ENCODE results near the gene TARBP1. TPM values are rescaled to one million over a fixed set of nuclear protein-coding genes. Genes with fewer than 3 reads are reported as not detected.
"Not testable (repeated sequence)": the region's sequence is repeated elsewhere in the genome, so short reads cannot be mapped to it uniquely, and the experiment has no call there.

TARBP1 gene
- total RNA-seq, 1 donor from 2014 or later, result 15.0 TPM

DNA sequence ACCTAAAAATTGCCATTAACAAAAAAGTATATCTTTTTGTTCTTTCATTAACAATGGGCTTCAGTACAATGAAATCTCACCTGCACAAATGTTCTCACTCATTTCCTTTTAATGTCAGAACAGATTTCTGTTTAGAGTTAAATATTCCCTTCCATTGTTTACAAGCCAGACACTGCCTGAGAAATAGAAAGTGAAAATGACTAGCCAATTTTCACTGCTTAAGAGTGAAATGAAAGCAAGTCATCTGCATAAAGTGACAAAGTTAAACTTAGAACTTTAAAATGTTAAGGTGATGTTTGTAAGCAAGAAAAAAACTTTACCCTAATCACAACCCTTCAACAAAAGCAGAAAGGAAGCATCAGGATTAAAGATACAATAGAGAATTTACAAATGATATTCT, 78.2 kb downstream of the TARBP1 start:
- TF ChIP-seq, protein P1, sequence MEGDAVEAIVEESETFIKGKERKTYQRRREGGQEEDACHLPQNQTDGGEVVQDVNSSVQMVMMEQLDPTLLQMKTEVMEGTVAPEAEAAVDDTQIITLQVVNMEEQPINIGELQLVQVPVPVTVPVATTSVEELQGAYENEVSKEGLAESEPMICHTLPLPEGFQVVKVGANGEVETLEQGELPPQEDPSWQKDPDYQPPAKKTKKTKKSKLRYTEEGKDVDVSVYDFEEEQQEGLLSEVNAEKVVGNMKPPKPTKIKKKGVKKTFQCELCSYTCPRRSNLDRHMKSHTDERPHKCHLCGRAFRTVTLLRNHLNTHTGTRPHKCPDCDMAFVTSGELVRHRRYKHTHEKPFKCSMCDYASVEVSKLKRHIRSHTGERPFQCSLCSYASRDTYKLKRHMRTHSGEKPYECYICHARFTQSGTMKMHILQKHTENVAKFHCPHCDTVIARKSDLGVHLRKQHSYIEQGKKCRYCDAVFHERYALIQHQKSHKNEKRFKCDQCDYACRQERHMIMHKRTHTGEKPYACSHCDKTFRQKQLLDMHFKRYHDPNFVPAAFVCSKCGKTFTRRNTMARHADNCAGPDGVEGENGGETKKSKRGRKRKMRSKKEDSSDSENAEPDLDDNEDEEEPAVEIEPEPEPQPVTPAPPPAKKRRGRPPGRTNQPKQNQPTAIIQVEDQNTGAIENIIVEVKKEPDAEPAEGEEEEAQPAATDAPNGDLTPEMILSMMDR (IDR thresholded peaks at IDR 0.05; ENCODE audit: insufficient read depth, low read length, severe bottlenecking), result no peak
- no peak for DNase-seq (ENCODE audit: low read depth)
- Histone ChIP-seq H3K36me3 (ENCODE audit: control insufficient read depth, insufficient read depth, low read length) (no peaks in the 10 kb centered on the region), H3K4me3 (ENCODE audit: low read depth, low read length) (no peak overlapping the region), H3K27me3 (ENCODE audit: control insufficient read depth, insufficient read depth, low read length) (no peaks in the 10 kb centered on the region)
- no peak for FAIRE-seq

DNA sequence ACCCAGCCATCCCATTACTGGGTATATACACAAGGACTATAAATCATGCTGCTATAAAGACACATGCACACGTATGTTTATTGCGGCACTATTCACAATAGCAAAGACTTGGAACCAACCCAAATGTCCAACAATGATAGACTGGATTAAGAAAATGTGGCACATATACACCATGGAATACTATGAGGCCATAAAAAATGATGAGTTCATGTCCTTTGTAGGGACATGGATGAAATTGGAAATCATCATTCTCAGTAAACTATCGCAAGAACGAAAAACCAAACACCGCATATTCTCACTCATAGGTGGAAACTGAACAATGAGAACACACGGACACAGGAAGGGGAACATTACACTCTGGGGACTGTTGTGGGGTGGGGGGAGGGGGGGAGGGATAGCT, 79.5 kb downstream of the TARBP1 start:
- DNase-seq (ENCODE audit: low read depth); H3K4me3 ChIP-seq (ENCODE audit: low read depth, low read length); H3K36me3 ChIP-seq (ENCODE audit: control insufficient read depth, insufficient read depth, low read length); H3K27me3 ChIP-seq (ENCODE audit: control insufficient read depth, insufficient read depth, low read length); FAIRE-seq: not testable (repeated sequence)

DNA sequence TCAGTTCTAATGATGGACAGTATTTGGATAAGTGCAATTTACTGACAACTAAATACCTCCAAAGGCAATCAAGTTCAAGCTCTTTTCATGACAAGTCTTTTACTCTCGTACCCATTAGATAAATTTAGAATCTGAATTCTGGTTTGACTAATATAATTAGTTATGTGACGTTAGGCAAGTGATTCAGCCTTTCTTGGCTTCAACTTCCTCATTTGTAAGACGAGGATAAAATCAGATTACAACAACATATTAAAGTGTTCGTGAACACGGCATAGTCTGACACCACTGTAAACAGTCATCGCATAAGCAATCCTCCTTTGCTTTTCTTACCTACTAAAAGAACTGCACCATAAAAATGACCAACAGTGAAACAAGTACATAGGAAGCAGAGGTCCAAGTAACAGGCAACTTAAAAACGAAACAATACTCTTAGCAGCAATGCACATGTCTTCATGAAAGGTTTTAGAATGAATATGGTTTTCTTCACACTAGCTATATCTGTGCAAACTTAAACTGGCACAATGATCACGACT, 80.1 kb downstream of the TARBP1 start:
- TF ChIP-seq, protein P1 (IDR thresholded peaks at IDR 0.05; ENCODE audit: insufficient read depth, low read length, severe bottlenecking), result no peak
- Histone ChIP-seq H3K36me3 (ENCODE audit: control insufficient read depth, insufficient read depth, low read length) (peaks cover 2% of the 10 kb centered on the region), H3K27me3 (ENCODE audit: control insufficient read depth, insufficient read depth, low read length) (no peaks in the 10 kb centered on the region), H3K4me3 (ENCODE audit: low read depth, low read length) (no peak overlapping the region)
- FAIRE-seq, result no peak
- peak; percentile 25 for DNase-seq (ENCODE audit: low read depth)

DNA sequence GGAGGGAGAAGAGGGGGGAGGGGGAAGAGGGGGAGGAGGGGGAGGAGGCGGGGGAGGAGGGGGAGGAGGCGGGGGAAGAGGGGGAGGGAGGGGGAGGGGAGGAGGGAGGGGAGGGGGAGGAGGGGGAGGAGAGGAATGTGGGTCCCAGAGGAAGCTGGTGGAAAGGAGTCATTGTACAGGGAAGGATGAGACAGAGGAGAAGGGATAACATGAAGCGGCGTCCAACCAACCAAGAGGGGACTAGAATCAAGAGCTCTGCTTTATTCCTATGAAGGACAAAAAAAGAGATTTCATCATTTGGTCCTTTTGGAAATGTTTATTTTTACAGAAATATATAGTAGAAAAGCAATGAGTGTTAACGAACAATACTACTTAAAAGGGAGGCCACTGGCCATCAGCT, 81.2 kb downstream of the TARBP1 start:
- H3K4me3 ChIP-seq (ENCODE audit: low read depth, low read length), result no peak overlapping the region
- peaks cover 5% of the 10 kb centered on the region for H3K36me3 ChIP-seq (ENCODE audit: control insufficient read depth, insufficient read depth, low read length)
- DNase-seq (ENCODE audit: low read depth), result no peak
- no peaks in the 10 kb centered on the region for H3K27me3 ChIP-seq (ENCODE audit: control insufficient read depth, insufficient read depth, low read length)
- no peak for FAIRE-seq
- TF ChIP-seq, protein P1 (IDR thresholded peaks at IDR 0.05; ENCODE audit: insufficient read depth, low read length, severe bottlenecking), result no peak

DNA sequence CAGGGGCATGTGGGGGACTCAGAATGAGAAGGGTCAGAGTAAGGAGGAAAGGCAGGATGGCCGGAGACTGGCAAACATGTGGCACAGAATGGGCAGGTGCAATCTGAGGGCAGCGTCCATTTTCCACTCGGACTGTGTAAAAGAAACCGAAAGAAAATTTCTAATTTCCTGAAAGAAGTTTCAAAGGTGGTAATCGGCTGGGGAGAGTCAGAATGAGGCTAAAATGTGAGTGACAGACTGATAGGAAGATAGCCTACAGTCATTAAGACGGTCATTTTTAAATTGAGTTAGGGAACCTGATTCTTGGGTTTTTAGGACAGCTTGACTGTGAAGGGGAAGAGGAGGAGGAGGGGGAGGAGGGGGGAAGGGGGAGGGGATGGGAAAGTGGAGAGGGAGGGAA, 82.1 kb downstream of the TARBP1 start:
- no peaks in the 10 kb centered on the region for H3K27me3 ChIP-seq (ENCODE audit: control insufficient read depth, insufficient read depth, low read length)
- DNase-seq (ENCODE audit: low read depth) (no peak), FAIRE-seq (no peak)
- TF ChIP-seq, protein P1 (IDR thresholded peaks at IDR 0.05; ENCODE audit: insufficient read depth, low read length, severe bottlenecking), result no peak
- peaks cover 5% of the 10 kb centered on the region for H3K36me3 ChIP-seq (ENCODE audit: control insufficient read depth, insufficient read depth, low read length)
- H3K4me3 ChIP-seq (ENCODE audit: low read depth, low read length), result no peak overlapping the region

DNA sequence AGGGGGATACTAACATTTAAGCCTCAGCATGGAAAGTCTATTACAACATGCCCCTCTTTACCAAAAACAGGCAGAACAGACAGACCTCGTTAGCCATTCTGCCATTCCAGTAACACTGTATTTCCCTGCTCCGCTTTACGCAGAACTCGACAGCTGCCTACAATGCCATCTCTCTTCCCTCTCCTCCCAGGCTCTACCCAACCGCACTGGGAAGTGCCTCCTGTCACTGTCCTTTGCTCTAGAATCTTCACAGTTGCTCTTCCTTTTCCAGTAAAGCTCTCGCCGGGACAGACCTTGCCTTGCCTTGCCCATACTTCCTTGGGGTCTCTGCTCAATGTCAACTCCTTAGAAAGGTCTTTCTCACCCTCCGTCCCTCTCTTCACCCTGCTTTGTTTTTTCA, 82.9 kb downstream of the TARBP1 start:
- FAIRE-seq (no peak), DNase-seq (ENCODE audit: low read depth) (no peak)
- TF ChIP-seq, protein P1 (IDR thresholded peaks at IDR 0.05; ENCODE audit: insufficient read depth, low read length, severe bottlenecking), result no peak
- H3K4me3 ChIP-seq (ENCODE audit: low read depth, low read length), result no peak overlapping the region
- peaks cover 6% of the 10 kb centered on the region for H3K36me3 ChIP-seq (ENCODE audit: control insufficient read depth, insufficient read depth, low read length)
- H3K27me3 ChIP-seq (ENCODE audit: control insufficient read depth, insufficient read depth, low read length), result no peaks in the 10 kb centered on the region

All from bronchial epithelial cell (primary cell).